Measurements from ENCODE around the gene TBCB. TPM values are rescaled to one million over a fixed set of nuclear protein-coding genes. Genes with fewer than 3 reads are reported as not detected.

TBCB gene
- polyA plus RNA-seq, 1 of the 3 experiments (the other 2 are of a cell fraction) = 712 TPM

- 97% methylated on average over 12 of the region's 12 CpGs for WGBS (ENCODE audit: low lambda C conversion rate)
- no peak overlapping the region for H3K9ac ChIP-seq
- peaks cover 9 to 15% of the 10 kb centered on the region in 2 experiments for H3K36me3 ChIP-seq (replicated peaks in 1 of 2; ENCODE audit: control insufficient read depth in 1 of 2, insufficient read depth in 2 of 2, low read length in 1 of 2)
- no peak overlapping the region for H3K4me2 ChIP-seq
- no peak for DNase-seq
- no peaks in the 10 kb centered on the region for H3K79me2 ChIP-seq (ENCODE audit: insufficient read depth)
- no peaks in the 10 kb centered on the region for H4K20me1 ChIP-seq (ENCODE audit: insufficient read depth)
- no peak for TF ChIP-seq RAD21 (IDR thresholded peaks at IDR 0.05; ENCODE audit: low read length)
- no peak for TF ChIP-seq RFX5 (IDR thresholded peaks at IDR 0.05; ENCODE audit: low read length)
- TF ChIP-seq CTCF (IDR thresholded peaks at IDR 0.05) = no peak
- TF ChIP-seq MAX (IDR thresholded peaks at IDR 0.05; ENCODE audit: low read depth) = no peak
- TF ChIP-seq TCF12 (IDR thresholded peaks at IDR 0.05) = no peak
- no peak for TF ChIP-seq MXI1 (IDR thresholded peaks at IDR 0.05; ENCODE audit: low read depth, low read length)
- no peak for TF ChIP-seq FOSL2 (IDR thresholded peaks at IDR 0.05; ENCODE audit: borderline replicate concordance, low read depth)
- no peak for TF ChIP-seq MEF2A (IDR thresholded peaks at IDR 0.05; ENCODE audit: borderline replicate concordance, low read depth)
- no peak for TF ChIP-seq FOXJ3 (CRISPR knock-in tag; IDR thresholded peaks at IDR 0.05)
- ChIA-PET POLR2A (no interaction called here), CTCF (interaction anchor here (0.8 kb wide), 1 partner anchor 23 kb away, joined by 3 read pairs; no protein-coding TSS in a partner anchor)
- no peaks in the 10 kb centered on the region for H3K9me2 ChIP-seq
- no peak overlapping the region for H3K27ac ChIP-seq (ENCODE audit: low read depth in 2 of 2, low read length in 1 of 2)
- H2AFZ ChIP-seq (ENCODE audit: low read depth) = no peak overlapping the region
- H3K27me3 ChIP-seq (ENCODE audit: insufficient read depth) = no peaks in the 10 kb centered on the region
- H3F3A ChIP-seq (replicated peaks; ENCODE audit: insufficient read depth) = no peaks in the 10 kb centered on the region
- no peaks in the 10 kb centered on the region for H3K4me1 ChIP-seq (ENCODE audit: control insufficient read depth in 1 of 2, insufficient read depth in 2 of 2, low read depth in 1 of 2, low read length in 1 of 2)
- no peaks in the 10 kb centered on the region for H3K9me3 ChIP-seq
- no peak overlapping the region for H3K4me3 ChIP-seq (ENCODE audit: low read depth in 2 of 2, low read length in 1 of 2)
Measured at GRCh38 chr19:36084231-36085009, 30.8 kb upstream of the TBCB start.

- Histone ChIP-seq H2AFZ (ENCODE audit: low read depth) (no peak overlapping the region), H3K36me3 (replicated peaks in 1 of 2; ENCODE audit: control insufficient read depth in 1 of 2, insufficient read depth in 2 of 2, low read length in 1 of 2) (peaks cover 3 to 17% of the 10 kb centered on the region in 2 experiments), H3K9ac (no peak overlapping the region), H3F3A (replicated peaks; ENCODE audit: insufficient read depth) (no peaks in the 10 kb centered on the region), H3K27ac (ENCODE audit: low read depth in 2 of 2, low read length in 1 of 2) (no peak overlapping the region), H4K20me1 (ENCODE audit: insufficient read depth) (no peaks in the 10 kb centered on the region), H3K4me2 (no peak overlapping the region), H3K4me1 (ENCODE audit: control insufficient read depth in 1 of 2, insufficient read depth in 2 of 2, low read depth in 1 of 2, low read length in 1 of 2) (no peaks in the 10 kb centered on the region), H3K27me3 (ENCODE audit: insufficient read depth) (no peaks in the 10 kb centered on the region), H3K4me3 (ENCODE audit: low read depth in 2 of 2, low read length in 1 of 2) (no peak overlapping the region), H3K79me2 (ENCODE audit: insufficient read depth) (no peaks in the 10 kb centered on the region), H3K9me3 (no peaks in the 10 kb centered on the region), H3K9me2 (no peaks in the 10 kb centered on the region)
- POLR2A ChIA-PET = no interaction called here
- TF ChIP-seq POLR2AphosphoS5 (IDR thresholded peaks at IDR 0.05; ENCODE audit: low read depth, low read length) = no peak
- TF ChIP-seq FOXM1 (IDR thresholded peaks at IDR 0.05; ENCODE audit: low read depth) = no peak
- no peak for TF ChIP-seq GATA2 (CRISPR knock-in tag; IDR thresholded peaks at IDR 0.05)
- TF ChIP-seq, protein P1, sequence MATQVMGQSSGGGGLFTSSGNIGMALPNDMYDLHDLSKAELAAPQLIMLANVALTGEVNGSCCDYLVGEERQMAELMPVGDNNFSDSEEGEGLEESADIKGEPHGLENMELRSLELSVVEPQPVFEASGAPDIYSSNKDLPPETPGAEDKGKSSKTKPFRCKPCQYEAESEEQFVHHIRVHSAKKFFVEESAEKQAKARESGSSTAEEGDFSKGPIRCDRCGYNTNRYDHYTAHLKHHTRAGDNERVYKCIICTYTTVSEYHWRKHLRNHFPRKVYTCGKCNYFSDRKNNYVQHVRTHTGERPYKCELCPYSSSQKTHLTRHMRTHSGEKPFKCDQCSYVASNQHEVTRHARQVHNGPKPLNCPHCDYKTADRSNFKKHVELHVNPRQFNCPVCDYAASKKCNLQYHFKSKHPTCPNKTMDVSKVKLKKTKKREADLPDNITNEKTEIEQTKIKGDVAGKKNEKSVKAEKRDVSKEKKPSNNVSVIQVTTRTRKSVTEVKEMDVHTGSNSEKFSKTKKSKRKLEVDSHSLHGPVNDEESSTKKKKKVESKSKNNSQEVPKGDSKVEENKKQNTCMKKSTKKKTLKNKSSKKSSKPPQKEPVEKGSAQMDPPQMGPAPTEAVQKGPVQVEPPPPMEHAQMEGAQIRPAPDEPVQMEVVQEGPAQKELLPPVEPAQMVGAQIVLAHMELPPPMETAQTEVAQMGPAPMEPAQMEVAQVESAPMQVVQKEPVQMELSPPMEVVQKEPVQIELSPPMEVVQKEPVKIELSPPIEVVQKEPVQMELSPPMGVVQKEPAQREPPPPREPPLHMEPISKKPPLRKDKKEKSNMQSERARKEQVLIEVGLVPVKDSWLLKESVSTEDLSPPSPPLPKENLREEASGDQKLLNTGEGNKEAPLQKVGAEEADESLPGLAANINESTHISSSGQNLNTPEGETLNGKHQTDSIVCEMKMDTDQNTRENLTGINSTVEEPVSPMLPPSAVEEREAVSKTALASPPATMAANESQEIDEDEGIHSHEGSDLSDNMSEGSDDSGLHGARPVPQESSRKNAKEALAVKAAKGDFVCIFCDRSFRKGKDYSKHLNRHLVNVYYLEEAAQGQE (IDR thresholded peaks at IDR 0.05; ENCODE audit: low read depth, low read length) = no peak
- CTCF ChIA-PET = no interaction called here
- 93% methylated on average over 9 of the region's 9 CpGs for WGBS (ENCODE audit: low lambda C conversion rate)
- DNase-seq = no peak
Measured at GRCh38 chr19:36086326-36086725, 28.9 kb upstream of the TBCB start.
